Measurements from ENCODE around the gene C2CD4D. TPM values are rescaled to one million over a fixed set of nuclear protein-coding genes. Genes with fewer than 3 reads are reported as not detected.

Gene C2CD4D
- total and polyA plus RNA-seq, 9 donors, result 0.07 to 0.27 (median 0.18) TPM; not detected in 2

DNA sequence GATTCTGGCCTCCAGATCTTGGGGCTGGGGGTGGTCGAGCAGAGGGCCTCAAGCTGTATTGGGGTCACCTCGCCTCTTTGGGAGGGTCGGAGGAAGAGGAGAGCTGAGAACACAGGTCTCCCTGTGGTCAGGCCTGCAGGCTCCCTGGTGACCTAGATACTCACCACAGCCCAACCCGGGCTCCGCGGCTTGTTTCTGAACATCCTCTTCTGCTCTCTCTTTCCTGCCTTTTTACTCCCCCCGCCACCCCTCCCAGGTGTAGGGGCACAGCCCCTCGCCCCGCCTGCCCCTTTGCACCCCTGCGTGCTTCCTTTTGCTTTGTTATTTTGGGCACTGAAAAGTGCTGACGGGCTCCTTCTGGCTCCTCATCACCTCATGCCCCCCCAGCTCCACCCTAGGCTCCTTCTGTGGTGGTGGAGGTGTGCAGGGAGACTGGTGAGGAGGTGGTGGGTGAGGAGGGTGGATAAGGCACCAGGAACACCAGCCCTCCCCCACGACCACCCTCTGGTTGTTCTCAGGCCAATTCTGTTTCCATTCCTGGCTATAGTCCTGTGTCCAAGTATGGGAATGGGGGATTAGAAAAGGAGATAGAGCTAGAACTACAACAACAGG lies 23.8 kb downstream of the C2CD4D start:
- H3K9me3 ChIP-seq (replicated peaks; ENCODE audit: control insufficient read depth, low read depth, low read length), result no peaks in the 10 kb centered on the region
- H3K27me3 ChIP-seq (ENCODE audit: control insufficient read depth, insufficient read depth, low read length), result no peaks in the 10 kb centered on the region
- H3K36me3 ChIP-seq (ENCODE audit: control insufficient read depth, insufficient read depth, low read length), result peaks cover 2% of the 10 kb centered on the region
- H3K4me1 ChIP-seq (ENCODE audit: control insufficient read depth, insufficient read depth, low read length), result peaks cover 30% of the 10 kb centered on the region
- DNase-seq, result no peak
- WGBS (ENCODE audit: insufficient coverage), result 60% methylated on average over 1 of the region's 12 CpGs
- no peak overlapping the region for H3K27ac ChIP-seq (ENCODE audit: low read length)
- H3K4me3 ChIP-seq (ENCODE audit: low read length), result no peak overlapping the region

DNA sequence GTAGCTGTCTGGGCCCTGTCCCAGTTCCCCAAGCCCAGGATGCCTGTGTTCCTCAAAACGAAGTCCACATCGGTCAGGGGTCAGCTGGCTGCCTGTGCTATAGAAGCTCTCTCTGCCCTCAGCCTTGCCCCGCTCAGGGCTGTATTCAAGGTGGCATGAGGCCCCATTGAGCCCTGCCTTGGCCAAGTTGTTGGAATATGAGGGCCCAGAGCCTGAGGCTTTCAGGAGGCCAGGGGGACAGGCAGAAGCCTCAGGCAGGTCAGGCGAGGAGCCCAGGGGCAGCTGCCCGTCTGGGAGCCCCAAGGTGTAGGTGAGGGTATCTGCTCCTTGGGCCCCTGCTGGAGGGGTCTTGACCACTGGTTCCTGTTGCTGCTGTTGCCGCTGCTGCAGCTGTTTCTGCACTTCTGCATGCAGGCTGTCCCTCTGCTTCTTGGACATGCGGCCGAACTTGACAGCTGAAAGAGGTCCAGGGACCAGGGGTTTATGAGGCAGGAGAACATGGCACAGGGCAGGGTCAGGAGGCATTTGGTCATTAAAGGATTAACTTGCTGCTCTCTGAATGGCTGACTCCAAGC lies 24.6 kb downstream of the C2CD4D start:
- peaks cover 2% of the 10 kb centered on the region for H3K36me3 ChIP-seq (ENCODE audit: control insufficient read depth, insufficient read depth, low read length)

DNA sequence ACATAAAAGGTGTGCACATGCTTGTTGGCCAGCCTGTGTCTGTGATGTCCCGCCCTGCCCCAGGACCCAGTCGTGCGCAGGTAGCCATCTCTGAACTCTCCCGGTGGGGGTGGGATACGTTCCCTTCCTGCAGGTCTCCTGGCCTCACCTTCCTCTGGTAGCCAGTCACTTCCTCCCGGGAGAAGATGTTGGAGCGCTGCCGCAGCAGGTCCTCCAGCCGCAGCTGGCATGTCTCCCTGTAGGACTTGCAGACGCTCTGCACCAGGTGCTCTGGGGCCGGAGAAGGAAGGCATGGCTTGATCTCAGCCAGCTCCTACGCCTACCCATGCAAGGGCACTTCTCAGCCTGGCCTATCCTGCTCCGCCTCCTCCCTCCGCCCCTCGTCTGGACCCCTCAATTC lies 25.2 kb downstream of the C2CD4D start:
- WGBS (ENCODE audit: insufficient coverage), result 69% methylated on average over 15 of the region's 15 CpGs
- peaks cover 30% of the 10 kb centered on the region for H3K4me1 ChIP-seq (ENCODE audit: control insufficient read depth, insufficient read depth, low read length)
- H3K27me3 ChIP-seq (ENCODE audit: control insufficient read depth, insufficient read depth, low read length), result no peaks in the 10 kb centered on the region
- DNase-seq, result no peak
- H3K27ac ChIP-seq (ENCODE audit: low read length), result no peak overlapping the region
- H3K9me3 ChIP-seq (replicated peaks; ENCODE audit: control insufficient read depth, low read depth, low read length), result no peaks in the 10 kb centered on the region
- peaks cover 2% of the 10 kb centered on the region for H3K36me3 ChIP-seq (ENCODE audit: control insufficient read depth, insufficient read depth, low read length)
- H3K4me3 ChIP-seq (ENCODE audit: low read length), result no peak overlapping the region

More for the DNA sequence above, 24.6 kb downstream of the C2CD4D start:
- 67% methylated on average over 8 of the region's 8 CpGs for WGBS (ENCODE audit: insufficient coverage)
- peaks cover 30% of the 10 kb centered on the region for H3K4me1 ChIP-seq (ENCODE audit: control insufficient read depth, insufficient read depth, low read length)
- no peak overlapping the region for H3K4me3 ChIP-seq (ENCODE audit: low read length)
- no peaks in the 10 kb centered on the region for H3K27me3 ChIP-seq (ENCODE audit: control insufficient read depth, insufficient read depth, low read length)
- no peaks in the 10 kb centered on the region for H3K9me3 ChIP-seq (replicated peaks; ENCODE audit: control insufficient read depth, low read depth, low read length)
- no peak for DNase-seq
- H3K27ac ChIP-seq (ENCODE audit: low read length), result no peak overlapping the region

DNA sequence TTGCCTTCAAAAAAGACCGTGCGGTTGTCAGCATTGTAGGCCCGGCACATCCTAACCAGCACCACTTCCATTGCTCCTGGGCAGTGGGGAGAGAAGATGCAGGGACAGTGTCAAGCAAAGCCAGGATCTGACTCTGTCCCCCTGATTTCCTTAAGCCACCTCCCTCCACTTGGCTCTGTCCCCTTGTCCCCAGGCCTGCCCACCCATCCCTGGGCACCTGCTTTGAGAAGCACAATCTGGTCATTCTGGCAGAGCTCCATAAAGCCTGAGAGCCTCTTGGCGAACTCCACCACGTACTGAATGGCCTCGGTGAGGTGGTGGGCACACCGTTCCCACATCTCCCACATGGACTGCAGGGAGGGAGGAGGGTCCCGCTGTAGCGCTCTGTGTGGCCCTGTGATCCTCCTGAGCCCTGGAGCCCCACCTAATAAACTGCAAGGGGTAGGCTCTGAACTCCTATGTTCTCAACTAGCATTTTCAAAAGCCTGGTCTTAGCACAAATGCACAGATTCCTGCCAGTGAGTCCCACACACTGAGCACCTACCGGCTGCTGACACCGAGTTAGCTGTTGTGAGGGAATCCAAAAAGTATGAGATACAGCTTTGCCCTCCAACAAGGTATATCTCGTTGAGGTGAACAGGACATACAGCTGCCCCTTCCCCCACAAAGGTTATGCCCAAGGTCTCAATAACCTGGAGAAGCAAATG lies 26.2 kb downstream of the C2CD4D start:
- Histone ChIP-seq H3K4me1 (ENCODE audit: control insufficient read depth, insufficient read depth, low read length) (peaks cover 30% of the 10 kb centered on the region), H3K9me3 (replicated peaks; ENCODE audit: control insufficient read depth, low read depth, low read length) (no peaks in the 10 kb centered on the region), H3K27ac (ENCODE audit: low read length) (no peak overlapping the region), H3K27me3 (ENCODE audit: control insufficient read depth, insufficient read depth, low read length) (no peaks in the 10 kb centered on the region), H3K4me3 (ENCODE audit: low read length) (no peak overlapping the region), H3K36me3 (ENCODE audit: control insufficient read depth, insufficient read depth, low read length) (peaks cover 2% of the 10 kb centered on the region)
- WGBS (ENCODE audit: insufficient coverage), result 89% methylated on average over 7 of the region's 12 CpGs
- no peak for DNase-seq

DNA sequence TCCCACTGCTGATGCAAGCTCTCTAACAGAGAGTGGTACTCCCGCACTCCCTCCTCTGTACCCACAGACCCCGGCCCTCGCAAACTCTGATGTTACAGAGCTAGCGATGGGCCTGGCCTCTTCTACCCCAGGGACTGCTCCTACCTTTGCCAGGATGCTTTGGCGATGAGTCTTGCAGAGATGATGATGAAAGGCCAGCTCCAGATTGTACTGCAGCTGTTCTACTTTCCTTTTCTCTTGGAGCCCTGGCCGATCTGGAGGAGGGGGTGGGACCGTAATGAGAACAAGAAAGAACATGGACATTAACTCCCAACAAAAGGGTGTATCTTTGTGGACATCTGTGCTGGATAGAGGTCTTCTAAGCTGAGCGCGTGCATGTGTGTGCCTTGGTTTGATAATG lies 28.4 kb downstream of the C2CD4D start:
- WGBS (ENCODE audit: insufficient coverage), result no CpG with 5 or more reads among the region's 9 CpGs
- no peaks in the 10 kb centered on the region for H3K36me3 ChIP-seq (ENCODE audit: control insufficient read depth, insufficient read depth, low read length)
- DNase-seq, result peak; percentile 49

DNA sequence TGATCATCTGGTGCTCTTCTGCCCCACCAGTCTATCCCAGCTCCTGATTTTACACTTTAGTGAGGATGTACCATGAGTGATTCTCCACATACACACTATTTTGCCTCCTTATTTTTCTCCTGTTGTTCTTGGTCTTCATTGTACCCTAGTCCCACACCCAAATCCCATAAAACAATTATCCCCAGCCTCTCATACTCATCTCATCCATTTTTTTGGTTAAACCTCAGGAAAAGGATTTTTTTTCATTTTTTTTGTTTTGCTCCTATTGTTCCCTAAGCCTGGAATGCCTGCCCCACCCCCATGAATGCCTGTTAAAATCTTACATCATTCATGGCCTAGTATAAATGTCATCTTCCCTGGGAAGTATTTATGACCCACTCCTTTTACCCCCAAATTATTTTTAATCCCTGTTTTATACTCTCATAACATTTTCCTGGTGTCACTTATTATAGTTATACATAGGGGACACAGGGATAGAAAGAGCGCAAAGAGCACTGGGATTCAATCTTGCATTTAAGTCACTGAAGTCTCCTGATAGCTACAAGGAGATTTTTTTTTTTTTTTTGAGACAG lies 29.5 kb downstream of the C2CD4D start:
- no peak overlapping the region for H3K27ac ChIP-seq (ENCODE audit: low read length)

More for the DNA sequence above, 28.4 kb downstream of the C2CD4D start:
- Histone ChIP-seq H3K27ac (ENCODE audit: low read length) (no peak overlapping the region), H3K4me3 (ENCODE audit: low read length) (no peak overlapping the region), H3K9me3 (replicated peaks; ENCODE audit: control insufficient read depth, low read depth, low read length) (no peaks in the 10 kb centered on the region), H3K27me3 (ENCODE audit: control insufficient read depth, insufficient read depth, low read length) (peaks cover 2% of the 10 kb centered on the region), H3K4me1 (ENCODE audit: control insufficient read depth, insufficient read depth, low read length) (peaks cover 18% of the 10 kb centered on the region)

DNA sequence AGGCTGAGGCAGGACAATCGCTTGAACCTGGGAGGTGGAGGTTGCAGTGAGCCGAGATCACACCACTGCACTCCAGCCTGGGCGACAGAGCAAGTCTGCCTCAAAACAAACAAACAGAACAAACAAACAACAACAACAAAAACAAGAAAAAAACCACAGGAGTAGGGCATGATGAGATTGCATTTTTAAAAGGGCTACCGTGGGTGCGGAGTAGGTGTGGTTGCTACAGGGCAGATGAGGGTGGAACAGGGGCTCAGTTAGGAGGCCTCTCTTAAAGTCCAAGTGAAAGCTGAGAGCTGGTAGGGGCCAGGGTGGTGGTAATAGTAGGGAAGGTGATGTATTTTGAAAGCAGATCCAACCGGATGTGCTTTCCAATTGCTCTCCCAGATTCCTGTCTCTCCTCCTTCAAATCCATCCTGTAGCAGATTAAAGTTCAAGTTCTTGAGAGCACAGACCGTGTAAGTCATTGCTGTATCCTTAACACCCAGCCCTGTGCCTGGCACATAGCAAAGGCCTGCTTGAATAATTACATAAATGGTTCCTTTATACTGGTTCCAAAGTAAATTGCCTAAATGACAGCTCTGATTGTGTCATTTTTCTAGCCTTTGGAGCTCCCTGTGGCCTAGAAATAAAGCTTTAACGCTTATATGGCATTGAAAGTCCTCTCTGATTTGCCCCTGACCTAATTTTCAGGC lies 30.2 kb downstream of the C2CD4D start:
- no peak for DNase-seq
- WGBS (ENCODE audit: insufficient coverage), result 49% methylated on average over 2 of the region's 8 CpGs
- Histone ChIP-seq H3K27me3 (ENCODE audit: control insufficient read depth, insufficient read depth, low read length) (peaks cover 7% of the 10 kb centered on the region), H3K27ac (ENCODE audit: low read length) (no peak overlapping the region), H3K4me1 (ENCODE audit: control insufficient read depth, insufficient read depth, low read length) (peaks cover 10% of the 10 kb centered on the region), H3K36me3 (ENCODE audit: control insufficient read depth, insufficient read depth, low read length) (no peaks in the 10 kb centered on the region), H3K4me3 (ENCODE audit: low read length) (no peak overlapping the region), H3K9me3 (replicated peaks; ENCODE audit: control insufficient read depth, low read depth, low read length) (no peaks in the 10 kb centered on the region)

More for the DNA sequence above, 29.5 kb downstream of the C2CD4D start:
- Histone ChIP-seq H3K27me3 (ENCODE audit: control insufficient read depth, insufficient read depth, low read length) (peaks cover 5% of the 10 kb centered on the region), H3K4me1 (ENCODE audit: control insufficient read depth, insufficient read depth, low read length) (peaks cover 13% of the 10 kb centered on the region), H3K36me3 (ENCODE audit: control insufficient read depth, insufficient read depth, low read length) (no peaks in the 10 kb centered on the region), H3K4me3 (ENCODE audit: low read length) (no peak overlapping the region), H3K9me3 (replicated peaks; ENCODE audit: control insufficient read depth, low read depth, low read length) (no peaks in the 10 kb centered on the region)
- no peak for DNase-seq
- WGBS (ENCODE audit: insufficient coverage), result no CpG with 5 or more reads among the region's 1 CpG

DNA sequence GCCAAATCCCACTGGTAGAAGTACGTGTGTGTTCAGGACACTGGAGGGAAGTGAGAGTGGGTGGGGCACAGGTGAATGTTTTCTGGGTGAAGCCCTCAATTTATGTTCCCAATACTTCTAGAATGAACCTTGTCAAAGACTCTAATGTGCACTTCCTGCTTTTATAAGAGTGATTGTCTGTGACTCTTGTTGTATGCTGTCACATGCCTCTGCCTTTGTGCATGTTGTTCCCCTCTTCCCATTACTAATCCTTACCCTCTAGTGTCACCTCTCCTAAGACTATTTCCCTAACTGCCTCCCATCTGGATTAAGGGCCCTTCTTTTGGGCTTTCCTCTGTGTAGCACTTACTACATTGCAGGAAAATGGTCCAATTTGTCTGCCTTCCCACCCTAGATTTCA lies 31.9 kb downstream of the C2CD4D start:
- Histone ChIP-seq H3K4me3 (ENCODE audit: low read length) (no peak overlapping the region), H3K9me3 (replicated peaks; ENCODE audit: control insufficient read depth, low read depth, low read length) (no peaks in the 10 kb centered on the region), H3K4me1 (ENCODE audit: control insufficient read depth, insufficient read depth, low read length) (peaks cover 10% of the 10 kb centered on the region), H3K27me3 (ENCODE audit: control insufficient read depth, insufficient read depth, low read length) (peaks cover 10% of the 10 kb centered on the region), H3K27ac (ENCODE audit: low read length) (no peak overlapping the region), H3K36me3 (ENCODE audit: control insufficient read depth, insufficient read depth, low read length) (no peaks in the 10 kb centered on the region)
- WGBS (ENCODE audit: insufficient coverage), result no CpG with 5 or more reads among the region's 1 CpG
- DNase-seq, result no peak

DNA sequence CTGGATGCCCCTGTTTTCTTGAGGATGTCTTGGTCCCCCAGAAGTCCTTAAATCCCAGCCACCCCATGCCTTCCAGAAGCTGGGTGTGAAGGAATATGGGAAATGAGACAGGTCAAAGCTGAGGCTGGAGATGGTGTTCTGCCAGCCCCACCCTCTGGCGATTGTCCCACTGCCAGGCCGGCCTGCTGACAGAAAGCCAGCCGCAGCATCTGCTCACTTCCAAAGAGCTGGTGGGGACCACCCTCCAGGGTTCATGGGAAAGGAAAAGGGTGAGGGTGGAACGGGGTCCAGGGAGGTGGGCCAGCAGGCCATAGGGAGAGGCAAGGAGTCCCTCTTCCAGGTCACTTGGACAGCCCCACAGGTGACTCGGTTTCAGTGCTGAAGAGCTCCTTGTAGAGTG lies 32.5 kb downstream of the C2CD4D start:
- no peak for DNase-seq
- 75% methylated on average over 5 of the region's 5 CpGs for WGBS (ENCODE audit: insufficient coverage)

DNA sequence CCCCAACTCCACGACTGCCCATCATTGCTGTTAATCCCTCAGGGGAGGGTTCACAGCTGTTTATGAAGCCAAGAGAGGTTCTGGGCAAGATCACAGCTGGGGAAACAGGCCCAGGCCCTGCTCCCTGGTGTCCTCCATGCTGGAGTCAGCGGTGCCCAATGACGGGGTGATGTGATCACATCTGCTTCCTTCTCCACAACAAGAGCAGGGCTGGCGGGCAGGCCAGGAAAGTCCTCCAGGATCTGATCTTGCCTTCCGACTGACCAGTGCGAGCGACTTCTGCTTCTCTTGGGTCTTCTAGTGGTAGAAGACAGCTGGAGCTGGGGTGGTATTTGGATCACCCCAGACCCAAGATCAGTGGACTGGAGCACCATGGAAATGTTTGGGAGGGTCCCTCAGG lies 33.5 kb downstream of the C2CD4D start:
- Histone ChIP-seq H3K4me3 (ENCODE audit: low read length) (no peak overlapping the region), H3K9me3 (replicated peaks; ENCODE audit: control insufficient read depth, low read depth, low read length) (no peaks in the 10 kb centered on the region), H3K4me1 (ENCODE audit: control insufficient read depth, insufficient read depth, low read length) (peaks cover 10% of the 10 kb centered on the region), H3K27ac (ENCODE audit: low read length) (no peak overlapping the region), H3K36me3 (ENCODE audit: control insufficient read depth, insufficient read depth, low read length) (no peaks in the 10 kb centered on the region), H3K27me3 (ENCODE audit: control insufficient read depth, insufficient read depth, low read length) (peaks cover 17% of the 10 kb centered on the region)
- DNase-seq, result no peak
- 56% methylated on average over 5 of the region's 7 CpGs for WGBS (ENCODE audit: insufficient coverage)

More for the DNA sequence above, 32.5 kb downstream of the C2CD4D start:
- no peak overlapping the region for H3K27ac ChIP-seq (ENCODE audit: low read length)
- H3K4me3 ChIP-seq (ENCODE audit: low read length), result no peak overlapping the region
- peaks cover 10% of the 10 kb centered on the region for H3K4me1 ChIP-seq (ENCODE audit: control insufficient read depth, insufficient read depth, low read length)
- no peaks in the 10 kb centered on the region for H3K36me3 ChIP-seq (ENCODE audit: control insufficient read depth, insufficient read depth, low read length)
- H3K27me3 ChIP-seq (ENCODE audit: control insufficient read depth, insufficient read depth, low read length), result peaks cover 15% of the 10 kb centered on the region
- H3K9me3 ChIP-seq (replicated peaks; ENCODE audit: control insufficient read depth, low read depth, low read length), result no peaks in the 10 kb centered on the region
